Activated effector memory CD4-positive, alpha-beta T cell treated with anti-CD3 and anti-CD28 coated beads, Interleukin-2, amount 50 U/mL, for 16 hours (primary cell): ENCODE measurements around the gene MOB3A.

ENCODE experiments used
- DNase-seq: peaks from one replicate; pipeline ENCODE4 v3.0.0-alpha.2; 2020

MOB3A gene

GRCh38 chr19:2122982-2123381, 26.9 kb upstream of the MOB3A start:
- DNase-seq, result no peak

- DNase-seq, result no peak
Observed at GRCh38 chr19:2122251-2122650, 26.1 kb upstream of the MOB3A start.

- DNase-seq, result no peak
Observed at GRCh38 chr19:2121416-2122051, 25.4 kb upstream of the MOB3A start.

- DNase-seq, result no peak
Observed at GRCh38 chr19:2120821-2121220, 24.7 kb upstream of the MOB3A start.

- DNase-seq, result no peak
Observed at GRCh38 chr19:2119921-2120785, 24.0 kb upstream of the MOB3A start.

- DNase-seq, result no peak
Observed at GRCh38 chr19:2118438-2118837, 22.3 kb upstream of the MOB3A start.

GRCh38 chr19:2117215-2117960, 21.3 kb upstream of the MOB3A start:
- no peak for DNase-seq

GRCh38 chr19:2116507-2116906, 20.4 kb upstream of the MOB3A start:
- DNase-seq, result no peak

GRCh38 chr19:2115911-2116426, 19.8 kb upstream of the MOB3A start:
- no peak for DNase-seq

- DNase-seq, result no peak
Observed at GRCh38 chr19:2115324-2115723, 19.2 kb upstream of the MOB3A start.

- no peak for DNase-seq
Observed at GRCh38 chr19:2114821-2115220, 18.7 kb upstream of the MOB3A start.

GRCh38 chr19:2114218-2114617, 18.1 kb upstream of the MOB3A start:
- no peak for DNase-seq

GRCh38 chr19:2113439-2114211, 17.5 kb upstream of the MOB3A start:
- DNase-seq, result no peak

- no peak for DNase-seq
Observed at GRCh38 chr19:2112516-2113320, 16.6 kb upstream of the MOB3A start.

GRCh38 chr19:2111886-2112285, 15.8 kb upstream of the MOB3A start:
- DNase-seq, result no peak

GRCh38 chr19:2111425-2111824, 15.3 kb upstream of the MOB3A start:
- no peak for DNase-seq

GRCh38 chr19:2110822-2111221, 14.7 kb upstream of the MOB3A start:
- no peak for DNase-seq

- no peak for DNase-seq
Observed at GRCh38 chr19:2109046-2109864, 13.1 kb upstream of the MOB3A start.

- no peak for DNase-seq
Observed at GRCh38 chr19:2108251-2109016, 12.3 kb upstream of the MOB3A start.

- no peak for DNase-seq
Observed at GRCh38 chr19:2103045-2103707, 7.0 kb upstream of the MOB3A start.
